Measurements from ENCODE around the gene ROS1.

- TF ChIP-seq, protein P1, sequence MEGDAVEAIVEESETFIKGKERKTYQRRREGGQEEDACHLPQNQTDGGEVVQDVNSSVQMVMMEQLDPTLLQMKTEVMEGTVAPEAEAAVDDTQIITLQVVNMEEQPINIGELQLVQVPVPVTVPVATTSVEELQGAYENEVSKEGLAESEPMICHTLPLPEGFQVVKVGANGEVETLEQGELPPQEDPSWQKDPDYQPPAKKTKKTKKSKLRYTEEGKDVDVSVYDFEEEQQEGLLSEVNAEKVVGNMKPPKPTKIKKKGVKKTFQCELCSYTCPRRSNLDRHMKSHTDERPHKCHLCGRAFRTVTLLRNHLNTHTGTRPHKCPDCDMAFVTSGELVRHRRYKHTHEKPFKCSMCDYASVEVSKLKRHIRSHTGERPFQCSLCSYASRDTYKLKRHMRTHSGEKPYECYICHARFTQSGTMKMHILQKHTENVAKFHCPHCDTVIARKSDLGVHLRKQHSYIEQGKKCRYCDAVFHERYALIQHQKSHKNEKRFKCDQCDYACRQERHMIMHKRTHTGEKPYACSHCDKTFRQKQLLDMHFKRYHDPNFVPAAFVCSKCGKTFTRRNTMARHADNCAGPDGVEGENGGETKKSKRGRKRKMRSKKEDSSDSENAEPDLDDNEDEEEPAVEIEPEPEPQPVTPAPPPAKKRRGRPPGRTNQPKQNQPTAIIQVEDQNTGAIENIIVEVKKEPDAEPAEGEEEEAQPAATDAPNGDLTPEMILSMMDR (conservative IDR thresholded peaks at IDR 0.05 in 1 of 2, IDR thresholded peaks at IDR 0.05 in 1 of 2; ENCODE audit: low read depth in 1 of 2, low read length in 2 of 2): no peak
- TF ChIP-seq EZH2 (IDR thresholded peaks at IDR 0.05; ENCODE audit: low read length, missing control alignments): no peak
Measured at GRCh38 chr6:117311310-117311709, 114.4 kb downstream of the ROS1 start.
